GM18505 (cell line): ENCODE data around the gene MCC.
A peak's percentile ranks its signal among the peaks of the same experiment; 100 is the strongest.

Experiments used
- ATAC-seq: cut with Tn5 transposase; IDR thresholded peaks from one replicate; pipeline ENCODE4 v1.9.1; 2021; ENCODE audit not compliant: unreplicated experiment
- POLR2A ChIP-seq: IDR thresholded peaks from 4 replicates; pipeline ENCODE4 v1.6.1; 2011; ENCODE audit warnings: borderline replicate concordance; ENCODE audit not compliant: insufficient read depth, insufficient read length; ENCODE audit errors: extremely low read depth

Gene MCC

GRCh38 chr5:112976432-112977309 lies 511.6 kb downstream of the MCC start, which contains the start of gene DCP2:
TSS of gene DCP2 (plus strand) at chr5:112976798. CDS start at chr5:112976934, 136 bp downstream.
- peak; percentile 97 for ATAC-seq
- TF ChIP-seq POLR2A, result peak; percentile 96

GRCh38 chr5:112975721-112976431 lies 512.4 kb downstream of the MCC start:
- TF ChIP-seq POLR2A, result no peak
- peak; percentile 21 for ATAC-seq

GRCh38 chr5:112974901-112975300 lies 513.4 kb downstream of the MCC start:
- TF ChIP-seq POLR2A, result no peak
- no peak for ATAC-seq

- no peak for ATAC-seq
Measured at GRCh38 chr5:112973904-112974303, 514.3 kb downstream of the MCC start.

GRCh38 chr5:112973036-112973435 lies 515.2 kb downstream of the MCC start:
- no peak for ATAC-seq
- TF ChIP-seq POLR2A, result no peak

More at GRCh38 chr5:112973904-112974303, 514.3 kb downstream of the MCC start:
- TF ChIP-seq POLR2A, result no peak
